ENCODE data around the gene SLC27A4.

Gene SLC27A4

DNA sequence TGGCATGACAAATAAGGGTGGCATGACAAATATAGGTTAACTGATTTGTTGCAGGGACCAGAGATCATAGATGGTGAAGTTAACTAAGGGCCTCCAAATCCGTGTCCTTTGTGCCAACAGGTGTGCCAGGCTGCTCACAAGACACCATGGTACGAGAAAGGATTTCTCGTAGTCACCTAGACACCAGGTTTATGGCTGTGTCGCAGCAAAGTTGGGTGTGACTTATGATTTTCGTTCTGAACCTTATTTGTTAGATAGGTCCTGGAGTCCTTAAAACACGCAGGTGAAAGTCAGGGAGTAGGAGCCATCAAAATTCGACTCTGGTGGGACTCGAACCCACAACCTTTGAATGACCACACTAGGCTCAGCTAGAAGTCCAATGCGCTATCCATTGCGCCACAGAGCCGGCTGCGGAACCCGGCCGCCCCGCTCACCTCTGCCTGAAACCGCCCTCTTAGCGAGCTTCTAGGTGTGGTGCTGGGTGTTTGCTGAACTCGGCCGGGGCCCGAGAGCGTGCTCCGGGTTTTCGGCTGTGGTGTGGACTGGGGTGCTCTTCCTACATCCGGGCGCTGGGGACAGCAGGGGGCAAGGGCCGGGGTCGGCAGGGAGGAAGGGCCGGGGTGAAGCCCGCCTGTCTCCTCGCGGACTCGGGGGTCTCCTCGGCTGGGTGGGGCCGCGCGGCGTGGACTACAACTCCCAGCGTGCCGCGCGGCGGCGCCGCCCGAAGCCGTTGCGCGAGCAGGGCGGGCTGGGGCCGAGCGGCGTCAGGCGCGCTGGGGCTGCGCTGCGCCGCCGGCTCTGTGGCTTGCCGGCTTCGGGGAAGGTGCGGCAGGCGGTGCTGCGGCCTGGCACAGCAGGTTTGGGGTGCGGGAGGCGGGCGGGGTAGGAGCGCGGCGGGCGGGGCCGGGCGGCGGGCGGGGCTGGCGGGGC lies at the start of gene SLC27A4:
TSS of gene SLC27A4 (plus strand) at position 767 of the 930 bp plus-strand sequence. CDS start 2,606 bp downstream, outside the sequence.
- peak; percentile 89 to 92 for DNase-seq
- no peak for TF ChIP-seq POLR2A (IDR thresholded peaks at IDR 0.05; ENCODE audit: low read length)
- TF ChIP-seq GATA1 (IDR thresholded peaks at IDR 0.05; ENCODE audit: low read depth, low read length): no peak

DNA sequence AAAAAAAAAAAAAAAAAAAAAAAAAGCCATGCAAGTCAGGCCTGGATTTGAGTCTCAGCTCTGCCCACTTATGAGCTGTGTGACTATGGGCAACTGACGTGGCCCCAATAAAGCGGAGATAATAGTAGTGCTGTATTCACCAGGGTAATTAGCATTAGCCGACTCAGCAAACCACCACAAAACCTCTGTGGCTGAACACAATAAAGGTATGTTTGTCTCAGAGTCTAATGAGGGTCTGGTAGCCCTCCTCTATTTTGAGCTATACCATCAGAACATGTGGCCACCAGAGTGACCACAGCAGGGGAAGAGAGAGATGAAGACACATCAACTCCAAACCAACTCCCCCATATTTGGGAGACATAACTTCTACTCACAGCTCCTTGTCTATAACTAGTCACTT lies 48.3 kb upstream of the SLC27A4 start:
- TF ChIP-seq GATA1 (IDR thresholded peaks at IDR 0.05; ENCODE audit: low read depth, low read length) (no peak), POLR2A (IDR thresholded peaks at IDR 0.05; ENCODE audit: low read length) (no peak)

DNA sequence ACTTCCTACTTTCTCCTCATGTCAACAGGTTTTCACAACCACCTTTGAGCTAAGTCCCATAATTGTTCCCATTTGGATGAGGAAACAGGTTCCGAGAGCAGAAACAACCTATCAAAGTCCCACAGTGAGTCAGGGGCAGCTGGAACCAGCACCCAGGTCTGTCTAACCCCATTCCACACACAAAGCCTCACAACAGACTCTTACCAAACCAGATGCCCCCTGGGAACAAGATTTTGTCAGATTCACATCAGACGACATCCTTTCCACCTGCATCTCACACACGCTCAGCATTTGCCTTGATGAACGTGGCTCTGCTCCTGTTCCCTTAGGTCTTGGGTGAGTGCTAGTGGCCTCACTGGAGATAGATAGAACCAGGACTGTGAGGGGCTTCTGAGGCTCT lies 47.2 kb upstream of the SLC27A4 start:
- no peak for TF ChIP-seq POLR2A (IDR thresholded peaks at IDR 0.05; ENCODE audit: low read length)
- TF ChIP-seq GATA1 (IDR thresholded peaks at IDR 0.05; ENCODE audit: low read depth, low read length): no peak
- no peak for DNase-seq

More for the DNA sequence above, 48.3 kb upstream of the SLC27A4 start:
- no peak for DNase-seq

DNA sequence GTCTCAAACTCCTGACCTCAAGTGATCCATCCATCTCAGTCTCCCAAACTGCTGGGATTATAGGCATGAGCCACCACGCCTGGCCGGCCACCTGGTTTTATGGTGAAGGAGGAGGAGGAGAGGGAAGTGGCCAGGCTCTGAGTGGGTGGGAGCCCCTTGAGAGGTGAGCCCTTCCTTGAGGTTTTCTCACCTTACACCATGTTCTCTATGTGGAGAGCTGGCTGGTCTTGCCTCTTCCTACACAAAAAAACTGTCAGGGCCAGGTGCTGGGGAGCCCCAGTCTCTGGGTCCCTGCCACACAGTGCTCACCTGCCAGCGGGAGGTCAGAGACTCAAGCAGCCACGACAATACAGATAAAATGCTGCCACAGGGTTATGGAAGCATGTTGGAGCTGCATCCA lies 46.2 kb upstream of the SLC27A4 start:
- TF ChIP-seq GATA1 (IDR thresholded peaks at IDR 0.05; ENCODE audit: low read depth, low read length): no peak
- no peak for DNase-seq

DNA sequence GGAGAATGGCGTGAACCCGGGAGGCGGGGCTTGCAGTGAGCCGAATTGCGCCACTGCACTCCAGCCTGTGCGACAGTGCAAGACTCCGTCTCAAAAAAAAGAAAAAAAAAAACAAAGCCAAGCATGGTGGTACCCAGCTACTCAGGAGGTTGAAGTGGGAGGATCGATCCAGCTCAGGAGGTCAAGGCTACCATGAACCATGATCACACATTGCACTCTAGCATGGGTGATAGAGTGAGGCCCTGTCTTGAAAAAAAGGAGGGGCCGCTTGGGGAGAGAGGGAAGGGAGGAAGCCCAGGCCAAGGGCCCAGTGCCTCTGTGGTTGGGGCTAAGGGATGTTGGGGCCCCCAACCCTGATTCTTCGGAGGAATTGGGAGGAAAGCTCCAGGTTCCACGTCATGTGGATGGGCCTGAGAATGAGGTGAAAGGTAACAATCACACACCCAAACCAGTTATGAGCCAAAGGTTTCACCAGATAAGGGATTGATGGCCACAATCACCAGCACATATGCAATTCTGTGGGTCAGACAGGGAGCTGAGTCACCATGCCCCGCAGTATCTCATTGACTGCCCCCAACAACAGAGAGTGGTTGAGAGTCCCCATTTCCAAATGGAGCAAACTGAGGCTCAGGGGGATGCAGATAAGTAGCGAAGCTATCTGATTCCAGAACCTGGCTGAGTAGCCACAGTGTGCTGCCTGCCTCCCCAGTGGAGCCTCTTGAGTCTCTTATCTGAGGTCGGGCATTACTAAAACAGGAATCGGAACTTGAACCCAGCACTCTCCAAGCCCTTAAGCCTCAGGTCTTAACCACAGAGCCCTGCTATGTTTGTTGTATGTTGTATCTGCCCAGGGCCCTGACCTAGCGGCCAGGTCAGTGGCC lies 43.7 kb upstream of the SLC27A4 start:
- TF ChIP-seq GATA1 (IDR thresholded peaks at IDR 0.05; ENCODE audit: low read depth, low read length) (no peak), POLR2A (IDR thresholded peaks at IDR 0.05; ENCODE audit: low read length) (no peak)
- DNase-seq: peak; percentile 83 to 93

DNA sequence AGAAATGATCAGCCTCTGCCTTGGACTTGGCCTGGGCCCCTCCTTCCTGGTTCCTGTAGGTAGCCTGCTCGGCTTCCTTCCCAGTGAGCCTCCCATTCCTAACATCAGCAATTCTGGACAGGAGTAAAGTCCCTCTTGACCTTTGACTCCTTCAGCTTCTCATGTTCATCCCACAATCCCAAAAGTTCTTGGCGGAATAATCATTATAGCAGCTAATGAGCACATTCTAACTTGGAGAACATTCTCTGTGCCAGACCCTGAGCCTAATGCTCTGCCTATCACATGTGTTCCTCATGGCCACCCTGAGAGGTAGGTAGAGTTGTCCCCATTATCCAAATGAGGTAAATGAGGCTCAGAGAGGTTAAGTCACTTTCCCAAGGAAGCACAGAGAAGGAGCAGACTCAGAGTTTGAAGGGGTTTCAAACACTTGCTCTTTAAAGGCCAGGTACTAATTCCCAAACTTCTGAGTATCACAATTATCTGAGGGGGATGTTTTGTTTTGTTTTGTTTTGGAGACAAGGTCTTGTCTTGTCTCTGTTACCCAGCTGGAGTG lies 43.0 kb upstream of the SLC27A4 start:
- DNase-seq: no peak
- TF ChIP-seq POLR2A (IDR thresholded peaks at IDR 0.05; ENCODE audit: low read length) (no peak), GATA1 (IDR thresholded peaks at IDR 0.05; ENCODE audit: low read depth, low read length) (no peak)

DNA sequence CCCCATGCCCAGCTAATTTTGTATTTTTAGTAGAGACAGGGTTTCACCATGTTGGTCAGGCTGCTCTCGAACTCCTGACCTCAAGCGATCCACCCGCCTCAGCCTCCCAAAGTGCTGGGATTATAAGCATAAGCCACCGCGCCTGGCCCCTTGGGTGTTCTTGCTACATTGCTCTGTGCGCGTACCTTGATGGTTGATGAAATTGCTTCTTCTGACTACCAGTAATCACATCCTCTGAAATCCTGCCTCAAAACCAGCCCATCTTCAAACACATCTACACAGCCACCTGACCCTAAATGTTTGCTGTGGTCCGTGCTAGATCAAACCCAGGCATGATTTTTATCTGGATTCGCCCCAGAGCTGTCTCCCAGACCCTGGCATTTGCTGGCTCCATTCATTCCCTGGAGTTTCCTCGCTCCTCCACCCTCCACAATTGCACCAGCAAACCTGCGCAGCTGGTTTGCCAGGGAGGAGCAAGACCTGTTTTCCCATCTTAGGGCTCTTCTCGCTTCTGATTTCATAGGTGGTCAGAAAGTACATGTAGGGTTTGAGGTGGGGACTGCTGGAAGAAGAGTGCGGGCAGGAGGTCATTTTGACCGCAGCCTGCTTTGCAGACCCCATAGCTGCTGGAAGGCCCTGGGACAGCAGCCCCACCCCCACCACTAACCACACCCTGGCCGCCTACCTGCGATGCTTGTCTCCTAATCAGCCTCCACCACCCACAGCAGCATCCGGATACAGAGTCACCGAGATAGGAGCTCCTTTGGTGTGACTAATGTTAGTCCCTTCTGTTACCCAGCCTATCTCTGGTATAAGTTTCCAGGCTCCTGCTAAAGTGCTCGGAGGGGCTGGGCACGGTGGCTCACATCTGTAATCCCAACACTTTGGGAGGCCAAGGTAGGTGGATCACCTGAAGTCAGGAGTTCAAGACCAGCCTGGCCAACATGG lies 41.5 kb upstream of the SLC27A4 start:
- TF ChIP-seq POLR2A (IDR thresholded peaks at IDR 0.05; ENCODE audit: low read length): no peak
- no peak for TF ChIP-seq GATA1 (IDR thresholded peaks at IDR 0.05; ENCODE audit: low read depth, low read length)

DNA sequence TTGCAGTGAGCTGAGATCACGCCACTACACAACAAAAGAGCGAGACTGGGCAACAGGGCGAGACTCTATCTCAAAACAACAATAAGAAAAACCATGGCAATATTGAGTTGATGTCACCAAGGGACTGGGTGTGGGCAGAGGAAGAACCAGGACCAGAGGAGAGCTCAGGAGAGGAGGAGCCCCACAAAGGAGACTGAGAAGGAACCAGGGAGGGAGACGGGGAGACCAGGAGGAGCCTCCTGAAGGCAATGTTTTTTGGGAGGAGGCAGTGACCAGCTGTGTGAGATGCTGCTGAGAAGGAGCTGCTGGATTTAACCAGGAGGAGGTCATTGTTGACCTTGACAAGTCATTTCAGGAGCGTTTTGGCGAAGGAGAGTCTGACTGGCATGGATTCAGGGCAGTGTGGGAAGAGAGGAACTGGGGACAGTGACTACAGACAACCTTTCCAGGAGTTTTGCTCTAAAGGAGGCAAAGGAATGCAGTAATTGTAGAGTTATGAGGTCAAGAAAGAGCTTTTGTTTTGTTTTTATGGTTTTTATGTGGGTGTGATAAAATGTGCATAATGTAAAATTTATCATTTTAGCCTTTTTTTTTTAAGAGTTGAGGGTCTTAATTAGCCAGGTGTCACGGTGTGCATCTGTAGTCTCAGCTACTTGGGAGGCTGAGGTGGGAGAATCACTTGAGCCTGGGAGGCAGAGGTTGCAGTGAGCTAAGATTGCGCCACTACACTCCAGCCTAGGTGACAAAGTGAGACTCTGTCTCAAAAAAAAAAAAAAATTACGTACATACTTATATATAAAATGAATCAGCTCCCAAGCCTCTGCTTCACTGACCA lies 36.0 kb upstream of the SLC27A4 start:
- DNase-seq: no peak
- TF ChIP-seq POLR2A (IDR thresholded peaks at IDR 0.05; ENCODE audit: low read length): no peak
- no peak for TF ChIP-seq GATA1 (IDR thresholded peaks at IDR 0.05; ENCODE audit: low read depth, low read length)

More for the DNA sequence above, 41.5 kb upstream of the SLC27A4 start:
- peak in 1 of 2 experiments; percentile 16 for DNase-seq

DNA sequence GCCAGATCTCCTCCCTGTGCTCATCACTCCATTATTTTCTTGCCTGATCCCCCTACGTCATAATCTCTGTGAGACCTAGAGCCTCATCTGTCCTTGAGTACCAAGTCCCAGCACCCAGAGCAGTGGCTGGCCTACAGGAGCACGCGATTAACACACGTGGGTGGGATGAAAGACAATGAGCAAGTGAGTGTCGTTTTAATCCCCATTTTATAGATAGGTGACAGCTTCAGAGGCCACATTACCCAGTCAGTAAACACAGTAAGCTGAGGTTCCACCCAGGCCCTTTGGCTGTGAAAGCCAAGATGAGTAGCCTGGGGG lies 35.4 kb upstream of the SLC27A4 start:
- TF ChIP-seq POLR2A (IDR thresholded peaks at IDR 0.05; ENCODE audit: low read length) (no peak), GATA1 (IDR thresholded peaks at IDR 0.05; ENCODE audit: low read depth, low read length) (no peak)
- no peak for DNase-seq

DNA sequence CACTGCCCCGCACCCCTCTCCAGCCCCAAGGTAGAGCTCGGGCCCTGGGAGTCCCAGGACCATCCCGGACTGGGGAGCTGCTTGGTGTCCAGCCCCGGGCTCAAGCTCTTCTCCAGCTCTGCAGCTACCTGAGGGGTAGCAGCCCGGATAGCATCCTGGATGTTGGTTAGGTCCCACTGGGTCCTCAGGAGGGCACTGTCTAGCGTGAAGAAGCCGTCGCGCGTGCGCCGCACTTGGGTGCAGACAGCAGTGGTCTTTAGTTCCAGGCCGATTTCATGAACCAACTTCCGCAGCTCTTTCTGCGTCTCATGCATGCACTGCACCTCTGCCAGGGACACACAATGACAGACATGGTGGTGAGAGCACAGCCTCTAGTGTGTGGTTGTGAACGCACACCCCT lies 30.8 kb upstream of the SLC27A4 start:
- TF ChIP-seq GATA1 (IDR thresholded peaks at IDR 0.05; ENCODE audit: low read depth, low read length) (no peak), POLR2A (IDR thresholded peaks at IDR 0.05; ENCODE audit: low read length) (no peak)
- no peak for DNase-seq

DNA sequence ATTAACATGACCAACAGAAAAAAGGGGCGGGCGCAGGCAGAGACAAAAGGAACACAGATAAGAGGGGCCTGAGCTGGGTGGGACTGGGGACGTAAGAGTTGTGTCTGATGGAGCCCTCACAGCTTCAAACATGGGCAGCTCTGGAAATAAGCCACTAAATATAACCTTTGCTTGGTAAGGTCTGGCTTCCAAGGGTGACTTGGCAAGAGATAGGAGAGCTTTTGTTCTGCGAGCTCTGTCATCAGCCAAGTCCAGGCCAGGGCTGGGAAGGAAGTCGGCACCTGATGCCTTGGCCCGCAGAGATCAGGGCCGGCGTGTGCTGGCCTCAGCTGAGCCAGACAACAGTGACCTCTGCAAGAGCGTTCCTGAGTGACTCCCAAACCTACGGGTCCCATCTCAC lies 29.9 kb upstream of the SLC27A4 start:
- TF ChIP-seq GATA1 (IDR thresholded peaks at IDR 0.05; ENCODE audit: low read depth, low read length): no peak
- no peak for TF ChIP-seq POLR2A (IDR thresholded peaks at IDR 0.05; ENCODE audit: low read length)
- DNase-seq: peak; percentile 51 to 69

DNA sequence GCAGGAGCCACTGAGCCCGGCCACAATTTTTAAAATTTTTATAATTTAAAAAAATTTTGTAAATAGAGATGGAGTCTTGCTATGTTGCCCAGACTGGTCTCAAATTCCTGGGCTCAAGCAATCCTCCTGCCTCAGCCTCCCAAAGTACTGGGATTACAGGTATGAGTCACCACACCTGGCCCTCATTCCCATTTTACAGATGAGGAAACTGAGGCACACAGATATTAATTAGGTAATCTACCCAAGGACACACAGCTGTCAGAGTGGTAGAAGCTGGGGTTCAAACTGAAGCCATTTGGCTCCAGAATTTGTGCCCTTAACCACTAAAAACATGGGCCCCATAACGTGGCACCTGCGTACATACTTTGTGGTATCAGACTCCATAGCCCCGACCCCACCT lies 25.6 kb upstream of the SLC27A4 start:
- TF ChIP-seq GATA1 (IDR thresholded peaks at IDR 0.05; ENCODE audit: low read depth, low read length): no peak
- no peak for TF ChIP-seq POLR2A (IDR thresholded peaks at IDR 0.05; ENCODE audit: low read length)

More for the DNA sequence above, 25.6 kb upstream of the SLC27A4 start:
- DNase-seq: no peak

Measured in erythroblast (primary cell).